NCI-H510A treated with DMSO at 0.1 percent for 48 hours (cell line): ENCODE results near the gene FNDC1.

Source experiments
- DNase-seq: peaks from one replicate; lab custom pipeline; 2025; lab: John Stamatoyannopoulos, UW

Gene FNDC1

GRCh38 chr6:159309723-159310122, 140.5 kb downstream of the FNDC1 start:
- DNase-seq, result no peak

- no peak for DNase-seq
Observed at GRCh38 chr6:159311618-159312017, 142.4 kb downstream of the FNDC1 start.

- DNase-seq, result no peak
Observed at GRCh38 chr6:159312206-159312605, 143.0 kb downstream of the FNDC1 start.

GRCh38 chr6:159313018-159313417, 143.8 kb downstream of the FNDC1 start:
- no peak for DNase-seq

GRCh38 chr6:159315562-159315961, 146.4 kb downstream of the FNDC1 start:
- DNase-seq, result no peak

- no peak for DNase-seq
Observed at GRCh38 chr6:159317430-159317829, 148.2 kb downstream of the FNDC1 start.

GRCh38 chr6:159321267-159321666, 152.1 kb downstream of the FNDC1 start:
- no peak for DNase-seq
